Sigmoid colon (tissue), 4 donors: Measurements from ENCODE around the gene MED13L.

Experiments
- CTCF ChIP-seq, 4 experiments: fragments of 450-650 bp in 3 of 4; fragments of 200-600 bp in 1 of 4; IDR thresholded peaks; one replicate each; pipeline ENCODE4 v1.5.1; 2016 to 2019; ENCODE audit warnings: antibody characterized with exemption in 4 of 4, mild to moderate bottlenecking in 3 of 4, moderate library complexity in 2 of 4
- EP300 ChIP-seq, 4 donors: sonication (generic); formaldehyde crosslinking; IDR thresholded peaks; one replicate each; pipeline ENCODE4 v1.6.1; 2017; ENCODE audit warnings: antibody characterized with exemption in 4 of 4
- POLR2A ChIP-seq, 2 donors: fragments of 450-650 bp; IDR thresholded peaks; one replicate each; pipeline ENCODE4 v1.6.1; 2016; ENCODE audit warnings: antibody characterized with exemption in 2 of 2, mild to moderate bottlenecking in 2 of 2, moderate library complexity in 2 of 2
- POLR2AphosphoS5 ChIP-seq, 4 donors: sonication (generic); formaldehyde crosslinking; IDR thresholded peaks; one replicate each; pipeline ENCODE4 v1.6.1; 2017; ENCODE audit warnings: antibody characterized with exemption in 4 of 4

- TF ChIP-seq EP300 (IDR thresholded peaks at IDR 0.05) (no peak), POLR2A (IDR thresholded peaks at IDR 0.05) (no peak), CTCF (IDR thresholded peaks at IDR 0.05) (no peak), POLR2AphosphoS5 (IDR thresholded peaks at IDR 0.05) (peak; percentile 18 to 64 (median 36))
These were observed 634 bp downstream of the MED13L start for GRCh38 chr12:116276652-116277466.
